Calu3 (cell line): ENCODE measurements around the gene ASXL1. TPM values are rescaled to one million over a fixed set of nuclear protein-coding genes. Genes with fewer than 3 reads are reported as not detected.

ENCODE experiments used
- BruUV-seq: library from RNA; stranded (reverse); fragments of 400-500 nt; replicated peaks from 2 replicates; lab custom pipeline; 2021; lab: Mats Ljungman, UMichigan
- CTCF ChIA-PET: fragments of 300-600 bp; sonication (Branson Sonifier 250); formaldehyde crosslinking; loops from one replicate; lab custom pipeline; 2022; ENCODE audit warnings: antibody characterized with exemption; lab: Charles Lee
- DNase-seq: peaks from one replicate; pipeline ENCODE4 v3.0.0; 2022
- H3K27ac Mint-ChIP-seq: one replicate; pipeline ENCODE4 v1.8.0; 2022; ENCODE audit warnings: mixed read lengths; ENCODE audit not compliant: unreplicated experiment
- H3K27me3 Mint-ChIP-seq: one replicate; pipeline ENCODE4 v1.8.0; 2022; ENCODE audit warnings: mixed read lengths; ENCODE audit not compliant: unreplicated experiment
- H3K36me3 Mint-ChIP-seq: one replicate; pipeline ENCODE4 v1.8.0; 2022; ENCODE audit warnings: mild to moderate bottlenecking, moderate library complexity, mixed read lengths; ENCODE audit not compliant: insufficient read depth, unreplicated experiment
- H3K4me1 Mint-ChIP-seq: one replicate; pipeline ENCODE4 v1.8.0; 2022; ENCODE audit warnings: mild to moderate bottlenecking, low read depth, mixed read lengths; ENCODE audit not compliant: unreplicated experiment
- H3K4me3 Mint-ChIP-seq: one replicate; pipeline ENCODE4 v1.8.0; 2022; ENCODE audit warnings: mild to moderate bottlenecking, low read depth, moderate library complexity, mixed read lengths; ENCODE audit not compliant: unreplicated experiment
- H3K9me3 Mint-ChIP-seq: one replicate; pipeline ENCODE4 v1.8.0; 2022; ENCODE audit warnings: low read depth, mixed read lengths; ENCODE audit not compliant: unreplicated experiment
- intact Hi-C: fragments of 100-400 bp; cut with micrococcal nuclease; formaldehyde crosslinking; loops from one replicate; pipeline ENCODE4 v1.10.0; 2022; ENCODE audit not compliant: unreplicated experiment
- total RNA-seq: library from RNA; stranded (reverse); gene quantifications from 2 replicates; pipeline ENCODE4 v1.2.3, GENCODE V29; 2022
- TF ChIP-seq, protein P1 (sequence below): fragments of 200-600 bp; IDR thresholded peaks from one replicate; pipeline ENCODE4 v1.8.0; 2022; ENCODE audit warnings: antibody characterized with exemption; ENCODE audit not compliant: unreplicated experiment

The ASXL1 gene
- total RNA-seq, 1 experiment from 2014 or later, result 120 TPM

DNA sequence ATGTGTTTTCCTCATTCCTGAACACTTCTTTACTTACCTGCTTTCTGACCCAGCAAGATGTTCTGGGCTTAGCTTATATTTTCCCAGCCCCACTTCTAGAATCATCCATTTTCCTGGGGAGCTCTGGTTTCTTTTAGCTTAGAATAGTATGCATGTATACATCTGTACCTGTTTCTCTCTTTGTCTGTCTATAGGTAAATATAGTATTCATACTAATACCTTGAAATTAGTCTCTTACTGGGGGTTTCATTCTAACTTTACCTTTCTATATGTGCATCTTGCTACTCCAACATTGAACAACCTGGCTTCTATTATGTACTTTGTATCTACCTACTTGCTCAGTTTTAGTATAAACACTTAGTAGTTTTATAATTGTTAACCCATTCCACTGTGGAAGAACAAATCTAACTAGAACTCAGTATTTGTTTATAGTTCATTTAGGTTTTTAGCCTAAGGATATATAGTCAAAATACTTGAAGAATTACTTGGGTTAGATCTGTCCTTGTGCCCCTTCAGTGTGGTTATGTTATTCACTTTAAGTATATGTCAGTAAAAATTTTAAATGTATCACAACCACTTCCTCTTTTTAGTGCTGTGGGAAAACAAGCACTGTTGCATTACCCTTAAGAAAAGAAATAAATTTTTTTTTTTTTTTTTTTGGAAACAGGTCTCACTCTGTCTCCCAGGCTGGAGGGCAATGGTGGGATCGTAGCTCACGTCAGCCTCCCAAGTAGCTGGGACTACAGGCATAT lies 54.0 kb downstream of the ASXL1 start:
- Mint-ChIP-seq H3K4me3 (no peak overlapping the region), H3K27me3 (no peaks in the 10 kb centered on the region), H3K36me3 (peaks cover 6% of the 10 kb centered on the region), H3K4me1 (peaks cover 6% of the 10 kb centered on the region), H3K27ac (no peak overlapping the region), H3K9me3 (no peaks in the 10 kb centered on the region)
- CTCF ChIA-PET, result interaction anchor here (0.7 to 1.0 kb wide), 2 partner anchors 17 to 132 kb away, joined by 4 to 6 read pairs; no protein-coding TSS in a partner anchor
- BruUV-seq, result no TSS peak
- TF ChIP-seq, protein P1, sequence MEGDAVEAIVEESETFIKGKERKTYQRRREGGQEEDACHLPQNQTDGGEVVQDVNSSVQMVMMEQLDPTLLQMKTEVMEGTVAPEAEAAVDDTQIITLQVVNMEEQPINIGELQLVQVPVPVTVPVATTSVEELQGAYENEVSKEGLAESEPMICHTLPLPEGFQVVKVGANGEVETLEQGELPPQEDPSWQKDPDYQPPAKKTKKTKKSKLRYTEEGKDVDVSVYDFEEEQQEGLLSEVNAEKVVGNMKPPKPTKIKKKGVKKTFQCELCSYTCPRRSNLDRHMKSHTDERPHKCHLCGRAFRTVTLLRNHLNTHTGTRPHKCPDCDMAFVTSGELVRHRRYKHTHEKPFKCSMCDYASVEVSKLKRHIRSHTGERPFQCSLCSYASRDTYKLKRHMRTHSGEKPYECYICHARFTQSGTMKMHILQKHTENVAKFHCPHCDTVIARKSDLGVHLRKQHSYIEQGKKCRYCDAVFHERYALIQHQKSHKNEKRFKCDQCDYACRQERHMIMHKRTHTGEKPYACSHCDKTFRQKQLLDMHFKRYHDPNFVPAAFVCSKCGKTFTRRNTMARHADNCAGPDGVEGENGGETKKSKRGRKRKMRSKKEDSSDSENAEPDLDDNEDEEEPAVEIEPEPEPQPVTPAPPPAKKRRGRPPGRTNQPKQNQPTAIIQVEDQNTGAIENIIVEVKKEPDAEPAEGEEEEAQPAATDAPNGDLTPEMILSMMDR, result no peak
- DNase-seq, result no peak
- intact Hi-C loops, result loop anchor here (5.0 kb wide), 1 partner anchor 45 kb away; no protein-coding TSS in a partner anchor

DNA sequence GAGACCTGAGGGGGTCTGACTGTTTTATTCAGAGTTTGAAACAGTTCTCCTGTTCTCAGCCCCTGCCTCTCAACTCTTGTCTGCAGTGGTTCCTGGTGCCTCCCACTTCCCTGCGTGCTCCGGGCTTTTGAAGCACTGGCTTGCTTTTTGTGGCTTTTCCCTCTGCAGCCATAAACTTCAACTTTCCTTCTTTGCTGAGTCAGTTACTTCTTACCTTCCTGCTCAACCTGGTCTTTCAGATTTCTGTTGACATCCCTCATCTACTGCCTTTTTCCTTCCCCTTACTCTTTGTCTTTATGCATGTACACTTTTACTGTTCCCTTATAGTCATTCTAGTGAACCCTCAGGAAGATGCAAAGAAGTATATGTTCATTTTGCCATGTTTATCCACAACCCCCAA lies 57.4 kb downstream of the ASXL1 start:
- intact Hi-C loops, result no loop called here
- H3K27me3 Mint-ChIP-seq, result no peaks in the 10 kb centered on the region
- H3K27ac Mint-ChIP-seq, result peak overlapping the region; percentile 5
- no TSS peak for BruUV-seq
- H3K4me1 Mint-ChIP-seq, result peaks cover 6% of the 10 kb centered on the region
- H3K36me3 Mint-ChIP-seq, result peaks cover 11% of the 10 kb centered on the region
- TF ChIP-seq, protein P1, result no peak
- CTCF ChIA-PET, result no interaction called here
- H3K9me3 Mint-ChIP-seq, result no peaks in the 10 kb centered on the region
- H3K4me3 Mint-ChIP-seq, result no peak overlapping the region
- no peak for DNase-seq

DNA sequence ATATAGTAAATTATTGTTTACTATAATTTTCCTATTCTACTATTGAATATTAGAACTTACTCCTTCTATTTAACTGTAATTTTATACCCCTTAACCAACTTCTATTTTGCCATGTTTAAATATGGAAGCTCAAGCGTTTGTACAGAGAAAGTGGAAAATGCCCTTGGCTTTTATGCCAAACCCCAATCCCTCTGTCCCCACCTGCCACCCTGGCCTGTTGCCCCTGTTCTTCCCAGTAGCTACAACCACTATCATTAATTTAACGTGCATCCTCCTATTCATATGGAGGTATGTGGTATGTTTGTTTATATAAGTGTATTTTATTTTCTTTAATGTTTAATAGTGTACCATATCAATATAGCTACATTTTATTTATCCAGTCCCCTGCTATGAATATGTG lies 58.1 kb downstream of the ASXL1 start:
- H3K27me3 Mint-ChIP-seq, result no peaks in the 10 kb centered on the region
- H3K4me3 Mint-ChIP-seq, result no peak overlapping the region
- BruUV-seq, result no TSS peak

DNA sequence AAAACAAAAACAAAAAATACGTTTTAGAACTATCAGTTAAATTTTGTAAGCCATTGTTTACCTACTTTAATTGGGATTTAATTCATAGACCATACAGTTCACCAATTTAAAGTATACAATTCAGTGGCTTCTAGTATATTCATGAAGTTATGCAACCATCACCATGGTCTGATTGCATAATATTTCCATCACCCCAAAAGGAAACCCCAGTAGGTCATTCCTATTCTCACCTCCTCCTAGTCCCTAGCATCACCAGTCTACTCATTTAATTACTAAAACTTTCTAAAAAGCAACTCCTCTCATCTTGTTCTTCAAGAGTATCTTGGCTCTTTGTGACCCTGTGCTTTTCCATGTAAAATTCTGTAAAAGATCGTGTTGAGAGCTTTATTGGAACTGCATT lies 60.2 kb downstream of the ASXL1 start:
- Mint-ChIP-seq H3K27me3 (no peaks in the 10 kb centered on the region), H3K9me3 (no peaks in the 10 kb centered on the region), H3K36me3 (peaks cover 11% of the 10 kb centered on the region), H3K27ac (no peak overlapping the region), H3K4me3 (no peak overlapping the region), H3K4me1 (peaks cover 6% of the 10 kb centered on the region)
- BruUV-seq, result no TSS peak
- CTCF ChIA-PET, result interaction anchor here (0.7 to 1.1 kb wide), 2 partner anchors 12 to 25 kb away, joined by 3 to 4 read pairs; no protein-coding TSS in a partner anchor
- intact Hi-C loops, result no loop called here
- TF ChIP-seq, protein P1, result no peak
- DNase-seq, result no peak

More for the DNA sequence above, 58.1 kb downstream of the ASXL1 start:
- H3K27ac Mint-ChIP-seq, result no peak overlapping the region
- H3K9me3 Mint-ChIP-seq, result no peaks in the 10 kb centered on the region
- peaks cover 6% of the 10 kb centered on the region for H3K4me1 Mint-ChIP-seq
- peaks cover 11% of the 10 kb centered on the region for H3K36me3 Mint-ChIP-seq
- CTCF ChIA-PET, result interaction anchor here (0.6 to 0.8 kb wide), 2 partner anchors 41 to 58 kb away, joined by 4 read pairs; partner anchors contain the start of gene ASXL1
- intact Hi-C loops, result no loop called here
- TF ChIP-seq, protein P1, result no peak
- no peak for DNase-seq
